Left ventricle myocardium inferior (tissue), 1 donor: Measurements from ENCODE around the gene AKAP9. TPM values are rescaled to one million over a fixed set of nuclear protein-coding genes. Genes with fewer than 3 reads are reported as not detected.

Source experiments
- DNase-seq: peaks from one replicate; pipeline ENCODE4 v3.0.0-alpha.2; 2020
- H3K27ac ChIP-seq: fragments of 200-600 bp; replicated peaks from 2 replicates; pipeline ENCODE4 v1.8.0; 2021
- H3K27me3 ChIP-seq: fragments of 200-600 bp; 2 replicates; pipeline ENCODE4 v1.8.0; 2021; ENCODE audit warnings: low read depth
- H3K36me3 ChIP-seq: fragments of 200-600 bp; 2 replicates; pipeline ENCODE4 v1.8.0; 2021
- H3K4me1 ChIP-seq: fragments of 200-600 bp; 2 replicates; pipeline ENCODE4 v1.8.0; 2021
- H3K4me3 ChIP-seq: fragments of 200-600 bp; 2 replicates; pipeline ENCODE4 v1.8.0; 2021; ENCODE audit warnings: mild to moderate bottlenecking, moderate library complexity
- H3K9me3 ChIP-seq: fragments of 200-600 bp; replicated peaks from 2 replicates; pipeline ENCODE4 v1.8.0; 2021
- CTCF ChIP-seq: fragments of 200-600 bp; IDR thresholded peaks from 2 replicates; pipeline ENCODE4 v1.8.0; 2021; ENCODE audit warnings: antibody characterized with exemption, mild to moderate bottlenecking, borderline replicate concordance
- intact Hi-C: fragments of 100-400 bp; cut with micrococcal nuclease; formaldehyde crosslinking; loops from one replicate; pipeline ENCODE4 v1.11.0; 2022
- total RNA-seq: library from RNA; stranded (reverse); fragmentation: NEBNext Ultra II Directional; extraction: Animal tissue kit (Norgen Biotek cat#: 25700); gene quantifications from one replicate; pipeline ENCODE4 v1.2.1, GENCODE V29; 2021
- donor health status: DM: no; HTN: yes; CAD: no; lungs with severe emphysema.

The AKAP9 gene
- total RNA-seq, 1 donor from 2014 or later = 49.4 TPM

- no peak for DNase-seq
- H3K36me3 ChIP-seq = peaks cover 27% of the 10 kb centered on the region
- no peaks in the 10 kb centered on the region for H3K4me1 ChIP-seq
- H3K4me3 ChIP-seq = no peak overlapping the region
- no peak for TF ChIP-seq CTCF
- intact Hi-C loops = no loop called here
- no peaks in the 10 kb centered on the region for H3K27me3 ChIP-seq
- H3K27ac ChIP-seq = no peak overlapping the region
- peaks cover 5% of the 10 kb centered on the region for H3K9me3 ChIP-seq
These were observed 176.3 kb downstream of the AKAP9 start for GRCh38 chr7:92116949-92117348.

- no peak for TF ChIP-seq CTCF
- Histone ChIP-seq H3K9me3 (peaks cover 7% of the 10 kb centered on the region), H3K36me3 (peaks cover 50% of the 10 kb centered on the region), H3K4me1 (no peaks in the 10 kb centered on the region), H3K4me3 (no peak overlapping the region), H3K27me3 (no peaks in the 10 kb centered on the region), H3K27ac (no peak overlapping the region)
- intact Hi-C loops = no loop called here
- no peak for DNase-seq
These were observed 178.6 kb downstream of the AKAP9 start for GRCh38 chr7:92119213-92119759.

GRCh38 chr7:92121681-92122080, 181.0 kb downstream of the AKAP9 start:
- intact Hi-C loops = no loop called here
- no peak overlapping the region for H3K27ac ChIP-seq
- H3K27me3 ChIP-seq = no peaks in the 10 kb centered on the region
- no peak for DNase-seq
- H3K36me3 ChIP-seq = peaks cover 66% of the 10 kb centered on the region
- H3K9me3 ChIP-seq = peaks cover 7% of the 10 kb centered on the region
- TF ChIP-seq CTCF = no peak
- H3K4me3 ChIP-seq = no peak overlapping the region
- no peaks in the 10 kb centered on the region for H3K4me1 ChIP-seq

GRCh38 chr7:92131093-92131492, 190.4 kb downstream of the AKAP9 start:
- DNase-seq = no peak
- H3K27me3 ChIP-seq = no peaks in the 10 kb centered on the region
- no peak for TF ChIP-seq CTCF
- H3K4me3 ChIP-seq = no peak overlapping the region
- intact Hi-C loops = no loop called here
- H3K36me3 ChIP-seq = peaks cover 34% of the 10 kb centered on the region
- no peaks in the 10 kb centered on the region for H3K9me3 ChIP-seq
- H3K27ac ChIP-seq = no peak overlapping the region
- peaks cover 30% of the 10 kb centered on the region for H3K4me1 ChIP-seq

GRCh38 chr7:92131764-92132330, 191.2 kb downstream of the AKAP9 start:
- H3K4me3 ChIP-seq = no peak overlapping the region
- H3K27ac ChIP-seq = no peak overlapping the region
- H3K27me3 ChIP-seq = no peaks in the 10 kb centered on the region
- peaks cover 27% of the 10 kb centered on the region for H3K36me3 ChIP-seq
- H3K4me1 ChIP-seq = peaks cover 30% of the 10 kb centered on the region
- no peaks in the 10 kb centered on the region for H3K9me3 ChIP-seq
- intact Hi-C loops = no loop called here
- TF ChIP-seq CTCF = no peak
- no peak for DNase-seq
